ENCODE data around the gene KCNQ4.

The KCNQ4 gene

DNA sequence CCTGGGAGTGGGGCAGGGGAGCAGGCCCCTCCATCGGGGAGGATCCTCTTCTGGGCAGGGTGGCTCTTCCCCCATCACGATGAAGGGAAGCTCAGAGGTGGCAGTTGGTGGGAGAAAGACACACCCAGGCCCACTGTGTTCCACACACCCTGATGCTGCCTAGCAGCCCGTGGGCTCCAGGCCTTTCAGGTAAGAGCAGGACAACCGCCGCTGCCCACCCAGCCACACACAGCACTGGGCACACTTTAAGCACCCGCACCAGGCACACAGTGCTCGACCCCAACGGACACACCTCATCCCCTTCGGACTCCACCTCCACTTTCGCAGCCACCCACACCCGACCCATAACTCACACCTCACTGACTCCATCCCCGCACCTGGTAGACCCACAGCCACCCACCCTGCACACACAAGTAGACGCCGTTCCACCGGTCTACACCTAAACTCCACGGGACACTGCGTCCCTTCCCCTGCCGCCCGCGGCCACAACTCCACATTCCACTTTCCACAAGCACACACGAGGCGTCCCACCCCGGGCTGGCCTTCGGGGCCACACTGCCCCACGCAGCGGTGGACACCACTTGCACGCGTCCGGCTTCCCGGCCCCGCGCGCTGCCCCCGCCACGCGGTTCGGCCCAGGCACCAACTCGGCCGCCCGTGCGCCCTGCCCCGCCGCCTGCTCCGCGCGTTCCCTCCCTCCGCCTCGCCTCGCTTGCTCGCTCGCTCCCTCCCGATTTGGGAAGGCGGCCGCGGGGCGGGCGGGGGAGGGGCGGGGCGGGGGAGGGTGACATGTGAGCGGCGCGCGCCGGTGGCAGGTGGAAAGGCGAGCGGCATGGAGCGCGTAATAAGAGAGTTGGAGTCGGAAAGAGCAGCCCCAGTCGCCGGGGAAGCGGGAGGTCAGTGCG, at the start of gene KCNQ4:
KCNQ4 (plus strand) TSS at position 787 of the 905 bp plus-strand sequence. CDS start 307 bp downstream, outside the sequence.
- no peak for TF ChIP-seq ZNF274 (IDR thresholded peaks at IDR 0.05; ENCODE audit: low read depth, low read length)
- peak within 1 kb of the TSS; percentile 19; the same call in 1 of the 2 replicates for H3K4me3 ChIP-seq (ENCODE audit: low read length)

DNA sequence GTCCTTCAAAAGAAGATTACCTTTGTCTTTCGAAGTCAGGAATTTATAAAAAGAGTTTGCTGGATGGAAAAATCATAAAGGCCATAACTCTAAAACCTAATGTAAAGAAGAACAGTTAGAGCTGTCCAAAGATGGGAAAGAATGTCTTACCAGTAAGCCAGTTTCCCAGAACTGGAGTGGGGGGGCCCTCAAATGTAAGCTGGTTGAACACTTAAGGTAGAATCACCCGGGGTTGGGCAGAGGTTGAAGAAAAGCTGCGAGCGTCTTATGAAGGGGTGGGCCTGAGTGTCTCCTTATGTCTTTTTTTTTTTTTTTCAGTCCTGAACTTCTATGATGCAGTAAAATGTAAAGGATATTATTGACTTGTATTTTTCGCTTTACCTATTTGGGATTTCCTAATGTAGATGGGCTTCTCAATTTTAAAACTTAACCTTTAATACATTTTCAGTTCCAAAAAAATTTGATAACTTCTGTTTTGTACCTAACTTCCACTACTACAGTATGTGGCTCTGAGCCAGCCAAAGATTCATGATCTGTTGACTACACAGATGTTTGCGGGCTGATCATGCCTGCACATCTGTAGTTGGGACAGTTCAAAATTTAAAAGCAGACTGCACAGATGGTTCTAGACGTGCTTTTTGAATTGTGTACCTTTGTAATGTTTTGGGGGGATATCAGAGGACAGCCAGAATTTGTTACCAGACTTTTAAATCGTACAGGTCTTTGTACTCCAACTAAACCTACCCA, 48.5 kb upstream of the KCNQ4 start:
- H3K4me3 ChIP-seq (ENCODE audit: low read length), result no peak overlapping the region
- TF ChIP-seq ZNF274 (IDR thresholded peaks at IDR 0.05; ENCODE audit: low read depth, low read length), result no peak

DNA sequence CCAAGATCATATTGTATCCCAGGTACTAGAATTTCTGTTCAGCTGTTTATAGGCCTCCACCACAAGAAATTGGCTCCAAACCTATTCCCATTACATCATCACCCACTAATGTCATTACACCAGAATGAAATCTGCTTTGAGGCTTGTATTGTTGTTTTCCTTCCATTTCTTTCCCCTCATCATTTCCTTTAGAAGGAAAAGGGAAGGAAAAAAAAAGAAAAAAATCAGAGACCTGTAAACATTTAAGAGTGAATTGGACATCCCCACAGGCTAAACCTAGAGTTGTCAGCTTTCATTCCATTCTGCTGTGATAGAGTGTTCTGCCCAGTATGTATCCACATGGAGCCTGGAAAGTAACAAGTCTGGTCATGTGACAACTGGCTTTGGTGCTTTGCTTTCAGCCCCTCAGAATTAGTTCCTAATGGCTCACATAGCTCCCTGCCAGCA, 47.5 kb upstream of the KCNQ4 start:
- no peak overlapping the region for H3K4me3 ChIP-seq (ENCODE audit: low read length)
- no peak for TF ChIP-seq ZNF274 (IDR thresholded peaks at IDR 0.05; ENCODE audit: low read depth, low read length)

DNA sequence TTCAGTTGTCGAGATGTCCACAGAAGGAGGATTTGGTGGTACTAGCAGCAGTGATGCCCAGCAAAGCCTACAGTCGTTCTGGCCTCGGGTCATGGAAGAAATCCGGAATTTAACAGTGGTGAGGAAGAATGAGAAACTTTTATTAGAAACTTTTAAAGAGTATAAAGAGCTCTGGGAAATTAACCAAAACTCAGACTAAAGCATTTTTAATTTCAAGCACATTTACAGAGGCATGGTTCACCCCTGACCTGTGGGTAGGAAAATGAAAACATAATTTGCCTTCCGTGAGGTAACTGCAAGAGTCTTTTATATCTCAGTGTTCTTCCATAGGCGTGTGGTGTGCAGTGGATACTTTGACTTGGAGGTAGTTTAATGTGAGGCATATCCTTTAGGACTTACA, 44.8 kb upstream of the KCNQ4 start:
- TF ChIP-seq ZNF274 (IDR thresholded peaks at IDR 0.05; ENCODE audit: low read depth, low read length), result no peak
- no peak overlapping the region for H3K4me3 ChIP-seq (ENCODE audit: low read length)

DNA sequence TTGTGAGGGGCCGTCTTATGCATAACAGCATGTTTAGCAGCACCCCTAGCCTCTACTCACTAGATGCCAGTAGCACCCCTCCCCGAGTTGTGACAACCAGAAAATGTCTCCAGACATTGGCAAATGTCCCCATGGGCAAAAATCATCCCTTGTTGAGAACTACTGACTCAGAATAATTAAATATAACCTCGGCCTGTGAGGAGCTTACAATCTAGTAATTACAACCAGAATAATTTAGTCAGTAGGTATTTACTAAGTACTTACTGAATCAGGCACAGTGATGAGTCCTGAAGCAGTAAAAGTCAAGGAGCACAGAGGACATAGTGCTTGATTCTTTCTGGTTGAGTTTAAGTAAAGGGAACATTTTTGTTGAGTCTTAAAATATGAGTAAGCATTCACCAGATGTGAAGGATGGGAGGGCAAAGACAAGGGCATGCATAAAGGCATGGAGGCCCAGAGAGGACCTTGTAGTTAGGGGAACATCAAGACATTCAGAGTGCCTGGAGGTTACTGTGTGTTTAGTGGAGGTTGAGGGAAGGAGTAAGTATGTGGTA, 44.1 kb upstream of the KCNQ4 start:
- no peak for TF ChIP-seq ZNF274 (IDR thresholded peaks at IDR 0.05; ENCODE audit: low read depth, low read length)
- no peak overlapping the region for H3K4me3 ChIP-seq (ENCODE audit: low read length)

DNA sequence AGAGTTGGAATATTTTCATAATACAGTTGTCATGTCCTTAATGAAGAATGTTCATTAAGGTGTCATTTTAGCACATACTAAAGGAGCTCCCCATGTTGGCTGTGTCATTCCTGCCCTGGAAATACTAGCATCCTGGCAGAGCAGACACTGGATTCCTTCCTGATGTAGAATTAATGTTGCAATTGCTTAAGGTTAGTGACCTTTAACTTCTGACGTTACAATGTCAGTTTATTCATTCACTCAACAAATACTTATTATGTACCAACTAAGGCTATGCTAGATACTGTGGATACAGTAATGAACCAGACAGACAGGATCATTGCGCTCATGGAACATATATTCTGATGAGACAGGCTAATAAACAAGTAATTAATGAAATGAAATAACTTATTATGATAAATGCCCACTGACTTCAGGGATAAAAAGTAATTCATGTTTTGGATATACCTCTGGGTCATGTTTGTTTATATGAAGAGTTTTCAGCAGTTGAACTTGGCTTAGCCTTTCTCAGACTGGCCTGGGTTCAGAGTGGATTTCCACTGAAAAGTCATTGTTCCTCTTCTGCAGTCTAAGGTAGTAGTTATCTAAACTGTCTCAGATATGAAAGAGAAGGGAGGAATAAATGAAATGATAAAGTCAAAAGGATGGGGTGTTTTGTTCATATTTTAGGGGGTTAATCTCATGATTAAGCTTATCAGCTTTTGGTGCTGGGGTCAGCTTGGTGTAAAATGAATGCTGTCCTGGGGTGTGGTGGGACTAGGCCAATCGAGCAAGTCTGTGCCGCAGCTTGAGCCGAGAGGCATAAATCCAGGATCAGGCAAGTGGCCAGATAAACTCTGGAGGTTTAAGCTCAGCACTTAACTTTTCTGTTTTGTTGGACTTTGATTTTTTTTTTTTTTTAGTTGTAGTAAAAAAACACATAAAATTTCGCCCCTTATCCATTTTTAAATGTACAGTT, 43.3 kb upstream of the KCNQ4 start:
- no peak for TF ChIP-seq ZNF274 (IDR thresholded peaks at IDR 0.05; ENCODE audit: low read depth, low read length)
- no peak overlapping the region for H3K4me3 ChIP-seq (ENCODE audit: low read length)

DNA sequence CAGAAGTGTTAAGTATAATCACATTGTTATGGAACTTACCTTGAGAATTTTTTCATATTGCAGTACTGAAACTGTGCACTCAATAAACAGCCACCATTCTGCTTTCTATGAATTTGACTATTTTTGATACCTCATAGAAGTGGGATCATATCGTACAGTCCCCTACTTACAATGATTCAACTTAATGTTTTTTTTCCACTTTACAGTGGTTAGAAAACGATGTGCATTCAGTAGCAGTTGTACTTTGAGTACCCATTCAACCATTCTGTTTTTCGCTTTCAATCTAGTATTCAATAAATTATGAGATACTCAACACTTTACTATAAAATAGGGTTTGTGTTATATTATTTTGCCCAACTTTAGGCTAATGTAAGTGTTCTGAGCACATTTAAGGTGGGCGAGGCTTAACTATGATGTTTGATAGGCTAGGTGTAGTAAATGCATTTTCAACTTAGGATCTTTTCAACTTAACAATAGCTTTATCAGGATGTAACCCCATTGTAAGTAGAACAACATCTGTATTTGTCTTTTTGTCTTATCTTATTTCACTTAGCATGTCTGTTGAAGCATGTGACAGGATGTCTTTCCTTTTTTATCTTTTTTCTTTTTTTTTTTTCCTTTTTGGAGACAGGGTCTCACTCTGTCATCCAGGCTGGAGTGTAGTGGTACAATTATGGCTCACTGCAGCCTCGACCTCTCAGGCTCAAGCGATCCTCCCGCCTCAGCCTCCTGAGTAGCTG, 42.4 kb upstream of the KCNQ4 start:
- no peak for TF ChIP-seq ZNF274 (IDR thresholded peaks at IDR 0.05; ENCODE audit: low read depth, low read length)
- H3K4me3 ChIP-seq (ENCODE audit: low read length), result no peak overlapping the region

DNA sequence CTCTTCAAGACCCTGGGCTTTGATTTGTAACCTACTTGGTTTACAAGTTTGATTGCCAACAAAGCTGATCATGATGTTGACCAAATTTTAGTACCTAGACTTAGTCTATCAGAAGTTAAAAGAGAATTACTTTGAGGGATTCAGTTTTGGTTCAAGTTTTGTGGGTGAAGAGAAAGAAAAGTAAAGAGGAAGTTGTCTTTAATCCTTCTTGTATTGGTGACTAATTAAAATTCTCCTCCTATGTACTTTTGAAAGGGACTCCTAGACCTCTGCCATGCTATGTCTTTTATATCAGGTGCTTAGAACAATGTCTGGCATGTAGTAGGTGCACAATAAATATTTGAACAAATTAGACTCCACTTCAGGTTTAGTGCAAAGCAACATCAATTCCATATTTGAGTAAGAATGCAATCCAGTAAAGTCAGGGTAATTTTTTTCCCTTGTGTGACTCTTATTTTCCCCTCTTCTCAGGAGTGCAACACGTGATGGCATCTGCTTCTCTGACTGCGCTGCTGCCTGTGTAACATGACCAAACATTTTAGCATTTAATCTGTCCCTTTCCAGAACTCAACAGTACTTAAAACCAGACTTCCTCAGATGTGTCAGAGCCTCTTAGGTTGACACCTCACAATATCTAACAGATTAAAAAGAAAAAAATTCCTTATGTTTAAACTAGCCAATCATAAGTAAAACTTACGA, 41.1 kb upstream of the KCNQ4 start:
- H3K4me3 ChIP-seq (ENCODE audit: low read length), result no peak overlapping the region
- TF ChIP-seq ZNF274 (IDR thresholded peaks at IDR 0.05; ENCODE audit: low read depth, low read length), result no peak

DNA sequence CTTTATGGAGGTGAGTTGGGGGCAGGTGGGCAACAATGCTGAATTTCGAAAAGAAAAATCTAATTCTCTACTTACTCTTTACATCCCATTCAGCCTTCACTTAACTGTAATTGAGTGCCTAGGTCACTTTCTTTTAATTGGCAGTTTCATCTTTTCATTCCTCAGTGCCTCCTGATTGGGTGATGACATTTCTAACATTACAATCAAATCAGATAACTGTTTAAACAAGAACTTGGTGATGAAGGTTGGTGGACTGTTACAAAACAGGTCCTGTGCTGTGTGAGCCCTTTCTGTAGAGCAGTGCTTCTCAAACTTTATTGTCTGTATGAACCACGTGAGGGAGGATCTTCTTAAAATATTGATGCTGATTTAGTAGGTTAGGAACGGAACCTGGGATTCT, 40.1 kb upstream of the KCNQ4 start:
- no peak overlapping the region for H3K4me3 ChIP-seq (ENCODE audit: low read length)
- TF ChIP-seq ZNF274 (IDR thresholded peaks at IDR 0.05; ENCODE audit: low read depth, low read length), result no peak

DNA sequence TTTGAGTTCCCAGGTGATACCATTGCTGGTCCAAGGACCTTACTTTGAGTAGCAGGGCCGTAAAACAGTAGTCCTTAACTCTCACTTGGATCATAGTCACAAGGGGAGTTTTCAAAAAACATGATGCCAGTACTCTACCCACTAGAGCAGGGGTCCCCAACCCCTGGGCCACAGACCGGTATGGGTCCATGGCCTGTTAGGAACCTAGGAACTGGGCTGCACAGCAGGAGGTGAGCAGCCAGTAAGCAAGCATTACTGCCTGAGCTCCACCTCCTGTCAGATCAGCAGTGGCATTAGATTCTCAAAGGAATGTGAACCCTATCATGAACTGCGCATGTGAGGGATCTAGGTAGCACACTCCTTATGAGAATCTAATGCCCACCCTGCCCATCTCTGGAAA, 39.7 kb upstream of the KCNQ4 start:
- no peak overlapping the region for H3K4me3 ChIP-seq (ENCODE audit: low read length)
- TF ChIP-seq ZNF274 (IDR thresholded peaks at IDR 0.05; ENCODE audit: low read depth, low read length), result no peak

DNA sequence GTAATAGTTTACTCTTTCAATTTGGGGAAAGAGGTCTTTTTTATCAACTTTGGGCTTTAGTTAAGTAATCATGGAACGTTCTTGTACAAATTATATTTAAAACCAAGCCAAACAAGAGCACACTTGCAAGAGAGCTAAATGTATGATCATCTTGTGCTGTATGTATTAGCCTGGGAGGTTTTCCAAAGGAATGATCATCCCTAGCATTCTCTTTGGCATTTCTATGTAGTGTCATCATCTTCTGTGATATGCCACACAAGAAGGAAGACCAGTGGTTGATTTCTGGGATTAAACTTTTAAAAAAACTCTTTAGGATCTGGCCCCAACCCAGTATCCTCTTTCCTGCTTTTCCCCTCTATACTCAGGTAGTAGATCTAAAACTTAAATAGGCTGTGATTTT, 38.4 kb upstream of the KCNQ4 start:
- no peak for TF ChIP-seq ZNF274 (IDR thresholded peaks at IDR 0.05; ENCODE audit: low read depth, low read length)
- H3K4me3 ChIP-seq (ENCODE audit: low read length), result no peak overlapping the region

DNA sequence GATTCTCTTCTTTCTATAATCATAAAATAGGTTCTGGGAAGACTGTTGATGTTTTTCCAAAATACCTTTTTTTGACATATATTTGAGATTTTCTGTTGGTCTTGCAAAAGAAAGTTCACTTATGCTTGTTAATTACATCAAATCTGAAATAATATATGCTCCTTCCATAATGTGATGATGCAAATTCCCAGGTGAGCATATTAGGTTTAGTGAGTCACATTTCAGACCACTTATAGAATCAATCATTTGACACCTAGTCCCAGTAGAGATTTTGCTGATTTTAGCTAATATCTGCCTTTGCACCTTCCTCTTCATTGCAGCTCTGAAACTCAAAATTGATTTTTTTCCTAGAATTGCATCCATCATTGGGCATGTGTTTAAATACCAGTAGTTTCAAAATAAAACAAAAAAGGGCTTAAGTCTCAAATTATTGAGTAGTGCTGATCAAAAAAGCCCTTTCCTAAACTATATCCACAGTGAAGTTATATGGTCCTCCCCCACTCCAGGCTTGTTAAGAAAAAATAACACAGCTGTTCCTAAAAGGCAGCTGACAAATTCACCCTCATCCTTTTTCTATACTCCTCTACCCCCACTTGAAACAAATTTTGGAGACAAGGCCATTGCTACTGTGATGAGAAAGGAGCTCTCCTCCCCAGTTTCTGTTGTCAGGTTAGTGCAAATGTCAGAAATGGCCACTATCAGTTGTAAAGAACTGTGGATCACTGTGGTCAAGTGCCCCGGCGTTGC, 37.1 kb upstream of the KCNQ4 start:
- TF ChIP-seq ZNF274 (IDR thresholded peaks at IDR 0.05; ENCODE audit: low read depth, low read length), result no peak
- no peak overlapping the region for H3K4me3 ChIP-seq (ENCODE audit: low read length)

All from GM08714 (cell line).